Liver (tissue), 9 donors: ENCODE results near the gene CAMK1G. TPM values are rescaled to one million over a fixed set of nuclear protein-coding genes. Genes with fewer than 3 reads are reported as not detected.

Experiments
- DNase-seq: peaks from one replicate; pipeline ENCODE4 v3.0.0-alpha.2; 2017; ENCODE audit warnings: low spot score
- H3K27ac ChIP-seq, 2 donors: one replicate each; pipeline ENCODE4 v1.7.0; 2013; ENCODE audit warnings: inconsistent platforms in 2 of 2, low read length in 2 of 2, control low read depth in 1 of 2, low read depth in 1 of 2, mild to moderate bottlenecking in 1 of 2
- H3K27me3 ChIP-seq, 4 donors: one replicate each; pipeline versions ENCODE4 v1.6.1 to v1.7.0; 2013; ENCODE audit warnings: low read length in 3 of 4, inconsistent platforms in 1 of 4, mild to moderate bottlenecking in 1 of 4, moderate library complexity in 1 of 4; ENCODE audit not compliant: control insufficient read depth in 4 of 4, insufficient read depth in 4 of 4
- H3K36me3 ChIP-seq, 4 donors: one replicate each; pipeline versions ENCODE4 v1.6.1 to v1.7.0; 2013; ENCODE audit warnings: low read length in 3 of 4, mild to moderate bottlenecking in 3 of 4, low read depth in 1 of 4, moderate library complexity in 1 of 4; ENCODE audit not compliant: control insufficient read depth in 4 of 4, insufficient read depth in 3 of 4
- H3K4me1 ChIP-seq, 4 donors: one replicate each; pipeline versions ENCODE4 v1.6.1 to v1.7.0; 2013; ENCODE audit warnings: low read length in 3 of 4, mild to moderate bottlenecking in 3 of 4, moderate library complexity in 1 of 4; ENCODE audit not compliant: control insufficient read depth in 4 of 4, insufficient read depth in 4 of 4
- H3K4me3 ChIP-seq, 3 donors: one replicate each; pipeline versions ENCODE4 v1.6.1 to v1.7.0; 2013; ENCODE audit warnings: low read length in 3 of 3, control low read depth in 1 of 3, low read depth in 1 of 3, mild to moderate bottlenecking in 1 of 3
- H3K9ac ChIP-seq, 2 donors: one replicate each; pipeline ENCODE4 v1.7.0; 2013; ENCODE audit warnings: low read length in 2 of 2, mild to moderate bottlenecking in 2 of 2, moderate library complexity in 2 of 2, control low read depth in 1 of 2, low read depth in 1 of 2
- H3K9me3 ChIP-seq, 4 donors: one replicate each; pipeline versions ENCODE4 v1.6.1 to v1.7.0; 2013; ENCODE audit warnings: low read length in 3 of 4; ENCODE audit not compliant: control insufficient read depth in 4 of 4
- EGR1 ChIP-seq, 2 donors: IDR thresholded peaks; 2 replicates each; pipeline ENCODE4 v1.6.1; 2016 to 2018; ENCODE audit warnings: antibody characterized with exemption in 2 of 2, low read depth in 2 of 2
- FOXA1 ChIP-seq: IDR thresholded peaks from 2 replicates; pipeline ENCODE4 v1.6.1; 2016; ENCODE audit warnings: antibody characterized with exemption
- GABPA ChIP-seq, 2 donors: IDR thresholded peaks in 1 of 2; conservative IDR thresholded peaks in 1 of 2; 2 replicates each; pipeline ENCODE4 v1.6.1; 2016; ENCODE audit warnings: antibody characterized with exemption in 2 of 2, mild to moderate bottlenecking in 1 of 2, moderate library complexity in 1 of 2
- HNF4A ChIP-seq, 2 donors: conservative IDR thresholded peaks; 2 replicates each; pipeline ENCODE4 v1.6.1; 2016; ENCODE audit warnings: antibody characterized with exemption in 2 of 2, mild to moderate bottlenecking in 2 of 2
- JUND ChIP-seq, 2 donors: IDR thresholded peaks; 2 replicates each; pipeline ENCODE4 v1.6.1; 2016; ENCODE audit warnings: antibody characterized with exemption in 2 of 2
- MAX ChIP-seq: IDR thresholded peaks from 2 replicates; pipeline ENCODE4 v1.6.1; 2016; ENCODE audit warnings: antibody characterized with exemption
- NR2F2 ChIP-seq: IDR thresholded peaks from 2 replicates; pipeline ENCODE4 v1.6.1; 2016; ENCODE audit warnings: antibody characterized with exemption
- RAD21 ChIP-seq, 2 donors: IDR thresholded peaks; 2 replicates each; pipeline ENCODE4 v1.6.1; 2016; ENCODE audit warnings: antibody characterized with exemption in 2 of 2, mild to moderate bottlenecking in 2 of 2
- RXRA ChIP-seq, 2 donors: IDR thresholded peaks; 2 replicates each; pipeline ENCODE4 v1.6.1; 2017 to 2018; ENCODE audit warnings: antibody characterized with exemption in 2 of 2, mild to moderate bottlenecking in 1 of 2
- YY1 ChIP-seq: IDR thresholded peaks from 2 replicates; pipeline ENCODE4 v1.6.1; 2016; ENCODE audit warnings: antibody characterized with exemption, mild to moderate bottlenecking
- ZBTB33 ChIP-seq: IDR thresholded peaks from 2 replicates; pipeline ENCODE4 v1.6.1; 2016; ENCODE audit warnings: antibody characterized with exemption
- WGBS: extraction: QIAGEN DNeasy Blood & Tissue Kit; methylation state at CpG from one replicate; pipeline ENCODE4 v1.1.7; 2013; 5-methylcytosine and 5-hydroxymethylcytosine counted together
- polyA plus RNA-seq, 2 donors: library from polyadenylated mRNA; stranded (reverse) in 1 of 2; unstranded in 1 of 2; fragments of 200-250 nt in 1 of 2; fragments of >200 nt in 1 of 2; fragmentation: Nextera tagmentation in 1 of 2; extraction: Ambion mirVana in 1 of 2; gene quantifications; one replicate each; pipeline versions ENCODE4 v1.2.1 to v1.2.3, GENCODE V29; 2013 to 2015
- total RNA-seq, 2 donors: library from RNA; depleted of rRNA; stranded (reverse); fragments of >200 nt; gene quantifications; one replicate each; pipeline ENCODE4 v1.2.3, GENCODE V29; 2014
- TF ChIP-seq, protein P1 (sequence below): fragments of 150-350 bp; IDR thresholded peaks from 2 replicates; pipeline ENCODE4 v1.5.1; 2017; ENCODE audit warnings: improper control_type of control experiment, low read depth, low read length; ENCODE audit not compliant: missing input control
- donor health status: healthy.
- donor health status: healthy.
- donor health status: healthy.
- donor health status: healthy.
- donor health status: healthy.

Gene CAMK1G
- total and polyA plus RNA-seq, 4 donors: 0.03 to 0.25 (median 0.14) TPM; not detected in 1

DNA sequence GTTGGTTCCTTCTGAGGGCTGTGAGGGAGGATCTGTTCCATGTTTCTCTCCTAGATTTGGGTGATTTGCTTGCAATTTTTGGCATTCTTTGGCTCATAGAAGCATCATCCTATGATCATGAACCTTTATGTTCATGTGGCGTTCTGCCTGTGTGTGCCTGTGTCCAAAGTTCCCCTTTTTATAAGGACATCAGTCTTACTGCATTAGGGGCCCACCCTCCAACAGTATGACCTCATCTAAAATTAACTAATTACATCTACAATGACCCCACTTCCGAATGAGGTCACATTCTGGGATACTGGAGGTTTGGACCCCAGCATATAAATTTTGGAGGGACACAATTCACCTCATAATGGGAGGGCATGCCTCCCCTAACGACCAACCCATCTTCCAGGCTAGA is 12.8 kb upstream of the CAMK1G start:
- Histone ChIP-seq H3K27ac (no peak overlapping the region), H3K27me3 (peaks cover 0 to 8% (median 2%) of the 10 kb centered on the region in 4 donors), H3K9ac (no peak overlapping the region), H3K4me3 (no peak overlapping the region), H3K9me3 (no peaks in the 10 kb centered on the region), H3K4me1 (peaks cover 0 to 2% (median 0%) of the 10 kb centered on the region in 4 donors), H3K36me3 (no peaks in the 10 kb centered on the region)
- WGBS: 58% methylated on average over 3 of the region's 3 CpGs
- TF ChIP-seq YY1: no peak
- TF ChIP-seq HNF4A (conservative IDR thresholded peaks at IDR 0.05): no peak
- no peak for DNase-seq

DNA sequence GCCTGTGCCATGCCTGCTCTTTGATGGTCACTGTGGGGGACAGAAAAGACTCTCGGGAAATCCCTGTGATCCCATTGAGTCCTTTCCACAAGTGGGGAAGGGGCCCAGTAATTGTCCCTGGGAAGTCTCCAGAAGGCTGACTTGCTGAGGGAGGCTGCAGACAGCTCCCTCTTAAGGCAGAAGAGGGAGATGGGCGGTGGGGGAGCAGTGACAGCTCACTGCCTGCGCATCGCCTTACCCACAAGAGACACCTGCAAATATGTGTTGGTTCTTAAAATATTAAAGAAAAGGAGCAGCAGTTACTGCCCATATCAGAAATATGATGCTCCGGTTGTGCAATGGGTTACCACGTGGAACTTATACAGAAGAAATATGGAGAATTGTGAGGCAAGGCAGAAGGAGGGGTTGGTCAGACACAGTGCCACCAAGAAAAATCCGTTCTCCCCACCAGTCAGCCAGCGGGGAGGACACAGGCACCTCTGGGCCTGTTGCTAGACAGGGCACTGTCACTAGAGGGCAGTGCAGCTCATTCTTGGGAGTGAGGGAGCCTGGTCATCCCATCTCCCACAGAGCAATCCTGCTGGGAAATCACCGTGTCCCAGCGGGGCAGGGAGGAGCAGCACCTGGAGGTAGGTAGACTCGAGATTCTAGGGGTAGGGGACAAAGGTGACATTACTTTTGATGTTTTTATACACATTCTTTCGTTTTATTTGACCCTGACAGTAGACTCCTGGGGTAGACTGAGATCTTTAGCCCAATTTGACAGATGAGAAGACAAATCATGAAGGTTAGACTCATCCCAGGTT is 6.9 kb upstream of the CAMK1G start:
- TF ChIP-seq, protein P1, sequence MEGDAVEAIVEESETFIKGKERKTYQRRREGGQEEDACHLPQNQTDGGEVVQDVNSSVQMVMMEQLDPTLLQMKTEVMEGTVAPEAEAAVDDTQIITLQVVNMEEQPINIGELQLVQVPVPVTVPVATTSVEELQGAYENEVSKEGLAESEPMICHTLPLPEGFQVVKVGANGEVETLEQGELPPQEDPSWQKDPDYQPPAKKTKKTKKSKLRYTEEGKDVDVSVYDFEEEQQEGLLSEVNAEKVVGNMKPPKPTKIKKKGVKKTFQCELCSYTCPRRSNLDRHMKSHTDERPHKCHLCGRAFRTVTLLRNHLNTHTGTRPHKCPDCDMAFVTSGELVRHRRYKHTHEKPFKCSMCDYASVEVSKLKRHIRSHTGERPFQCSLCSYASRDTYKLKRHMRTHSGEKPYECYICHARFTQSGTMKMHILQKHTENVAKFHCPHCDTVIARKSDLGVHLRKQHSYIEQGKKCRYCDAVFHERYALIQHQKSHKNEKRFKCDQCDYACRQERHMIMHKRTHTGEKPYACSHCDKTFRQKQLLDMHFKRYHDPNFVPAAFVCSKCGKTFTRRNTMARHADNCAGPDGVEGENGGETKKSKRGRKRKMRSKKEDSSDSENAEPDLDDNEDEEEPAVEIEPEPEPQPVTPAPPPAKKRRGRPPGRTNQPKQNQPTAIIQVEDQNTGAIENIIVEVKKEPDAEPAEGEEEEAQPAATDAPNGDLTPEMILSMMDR: peak; percentile 98
- TF ChIP-seq RXRA (IDR thresholded peaks at IDR 0.05): no peak
- peak; percentile 94 to 98 for TF ChIP-seq RAD21 (IDR thresholded peaks at IDR 0.05)
- DNase-seq: peak; percentile 79
- Histone ChIP-seq H3K9me3 (no peaks in the 10 kb centered on the region), H3K4me3 (no peak overlapping the region), H3K4me1 (no peaks in the 10 kb centered on the region), H3K27me3 (peaks cover 0 to 2% (median 0%) of the 10 kb centered on the region in 4 donors), H3K27ac (no peak overlapping the region), H3K9ac (no peak overlapping the region), H3K36me3 (no peaks in the 10 kb centered on the region)
- 17% methylated on average over 12 of the region's 12 CpGs for WGBS

GRCh38 chr1:209577346-209577745 is 6.2 kb upstream of the CAMK1G start:
- Histone ChIP-seq H3K4me3 (no peak overlapping the region), H3K4me1 (no peaks in the 10 kb centered on the region), H3K36me3 (no peaks in the 10 kb centered on the region), H3K27ac (no peak overlapping the region), H3K9ac (no peak overlapping the region), H3K9me3 (no peaks in the 10 kb centered on the region), H3K27me3 (no peaks in the 10 kb centered on the region)
- 83% methylated on average over 3 of the region's 3 CpGs for WGBS
- TF ChIP-seq EGR1 (IDR thresholded peaks at IDR 0.05; ENCODE audit: low read depth in 2 of 2): no peak
- TF ChIP-seq ZBTB33: no peak
- no peak for TF ChIP-seq MAX
- no peak for TF ChIP-seq RAD21 (IDR thresholded peaks at IDR 0.05)
- peak; percentile 84 for TF ChIP-seq NR2F2
- no peak for TF ChIP-seq GABPA (IDR thresholded peaks at IDR 0.05 in 1 of 2, conservative IDR thresholded peaks at IDR 0.05 in 1 of 2)
- TF ChIP-seq JUND (IDR thresholded peaks at IDR 0.05): no peak
- TF ChIP-seq FOXA1: no peak
- no peak for DNase-seq
